GM12878 (cell line): ENCODE measurements around the gene PRKCE. TPM values are rescaled to one million over a fixed set of nuclear protein-coding genes. Genes with fewer than 3 reads are reported as not detected.

Source experiments
- ATAC-seq: fragments of 200-7000 bp; cut with Tn5 transposase; 3 replicates; pipeline ENCODE4 v1.9.1; 2020; ENCODE audit warnings: mild to moderate bottlenecking, moderate library complexity
- BruUV-seq: library from RNA; stranded (reverse); fragments of 400-500 nt; replicated peaks from 2 replicates; lab custom pipeline; 2021; lab: Mats Ljungman, UMichigan
- CTCF ChIA-PET: fragments of 300-600 bp; sonication (Branson Sonifier 250); formaldehyde crosslinking; extraction: SDS; loops from one replicate; lab custom pipeline; 2021; ENCODE audit warnings: inconsistent platforms; lab: Yijun Ruan, JAX
- POLR2A ChIA-PET: fragments of 350-600 bp; formaldehyde crosslinking; extraction: SDS; loops from one replicate; lab custom pipeline; 2021; ENCODE audit warnings: inconsistent platforms; lab: Charles Lee
- RAD21 ChIA-PET: fragments of 300-600 bp; sonication (Branson Sonifier 250); formaldehyde crosslinking; loops from one replicate; lab custom pipeline; 2023; ENCODE audit warnings: antibody characterized with exemption; ENCODE audit not compliant: unreplicated experiment; lab: Charles Lee
- SMC1A ChIA-PET: fragments of 300-600 bp; sonication (Branson Sonifier 250); formaldehyde crosslinking; loops from one replicate; lab custom pipeline; 2023; ENCODE audit not compliant: unreplicated experiment, uncharacterized antibody; lab: Charles Lee
- DNase-seq: peaks from one replicate; pipeline ENCODE4 v3.0.0-alpha.2; 2011; ENCODE audit warnings: low read depth, low spot score
- FAIRE-seq: peaks from 3 replicates; lab custom pipeline; 2011; peaks lifted over from hg19 to GRCh38; lab: Jason Lieb, UNC
- H2AFZ ChIP-seq: 2 replicates; pipeline ENCODE4 v1.6.0; 2011; ENCODE audit warnings: low read depth, low read length, control low read depth; ENCODE audit not compliant: control insufficient read depth
- H3K27ac ChIP-seq: 2 replicates; pipeline ENCODE4 v1.5.1; 2011; ENCODE audit warnings: control low read depth; ENCODE audit not compliant: control insufficient read depth, insufficient read depth
- H3K27me3 ChIP-seq, 2 experiments: replicated peaks in 1 of 2; 2 replicates each; pipeline versions ENCODE4 v1.6.0 to v1.6.1; 2011; ENCODE audit warnings: low read length in 1 of 2; ENCODE audit not compliant: control insufficient read depth in 2 of 2, insufficient read depth in 2 of 2
- H3K36me3 ChIP-seq, 2 experiments: 2 replicates each; pipeline ENCODE4 v1.5.1; 2011; ENCODE audit warnings: low read length in 1 of 2; ENCODE audit not compliant: control insufficient read depth in 2 of 2, insufficient read depth in 2 of 2
- H3K4me1 ChIP-seq: 2 replicates; pipeline ENCODE4 v1.6.1; 2011; ENCODE audit warnings: mild to moderate bottlenecking, low read length, moderate library complexity, mixed read lengths; ENCODE audit not compliant: control insufficient read depth, insufficient read depth
- H3K4me2 ChIP-seq: 2 replicates; pipeline ENCODE4 v1.6.0; 2011; ENCODE audit warnings: control low read depth; ENCODE audit not compliant: control insufficient read depth, insufficient read depth
- H3K4me3 ChIP-seq: fragments of 200-600 bp; sonication (generic); 2 replicates; pipeline ENCODE4 v1.5.1; 2016
- H3K79me2 ChIP-seq: 2 replicates; pipeline ENCODE4 v1.6.0; 2011; ENCODE audit warnings: low read length; ENCODE audit not compliant: control insufficient read depth, insufficient read depth
- H3K9ac ChIP-seq: 2 replicates; pipeline ENCODE4 v1.8.0; 2011; ENCODE audit warnings: low read length, control low read depth, mixed read lengths; ENCODE audit not compliant: control insufficient read depth, insufficient read depth
- H3K9me3 ChIP-seq: replicated peaks from 3 replicates; pipeline ENCODE4 v1.5.1; 2011; ENCODE audit warnings: mild to moderate bottlenecking, low read length; ENCODE audit not compliant: control insufficient read depth, insufficient read depth
- H4K20me1 ChIP-seq: 2 replicates; pipeline ENCODE4 v1.6.0; 2011; ENCODE audit not compliant: control insufficient read depth, insufficient read depth
- CTCF ChIP-seq, 3 experiments: IDR thresholded peaks in 2 of 3; conservative IDR thresholded peaks in 1 of 3; 2 replicates each; pipeline ENCODE4 v1.5.1; 2011; ENCODE audit warnings: low read depth in 3 of 3, low read length in 3 of 3, mild to moderate bottlenecking in 3 of 3, control low read depth in 2 of 3, moderate library complexity in 2 of 3, inconsistent platforms in 1 of 3, mixed read lengths in 1 of 3; ENCODE audit not compliant: control insufficient read depth in 2 of 3, insufficient read depth in 1 of 3; ENCODE audit errors: extremely low read depth in 1 of 3
- SMARCA5 ChIP-seq: fragments of 450-650 bp; IDR thresholded peaks from 2 replicates; pipeline ENCODE4 v1.6.1; 2017; ENCODE audit warnings: mild to moderate bottlenecking
- WGBS: methylation state at CpG from one replicate; pipeline ENCODE4 v1.1.6; 2016; ENCODE audit warnings: low lambda C conversion rate; ENCODE audit not compliant: insufficient replicate concordance, insufficient coverage; ENCODE audit errors: missing lambda C conversion rate; 5-methylcytosine and 5-hydroxymethylcytosine counted together
- in situ Hi-C: fragments of 300-500 bp; cut with MboI; formaldehyde crosslinking; loops from 9 replicates; pipeline ENCODE4 v1.14.3; 2018; ENCODE audit warnings: mixed read lengths
- intact Hi-C: fragments of 100-400 bp; cut with micrococcal nuclease; formaldehyde crosslinking; loops from one replicate; pipeline ENCODE4 v1.14.2; 2022; ENCODE audit not compliant: unreplicated experiment
- polyA plus RNA-seq, 11 experiments: library from polyadenylated mRNA; depleted of rRNA in 4 of 11; unstranded in 6 of 11; stranded (reverse) in 5 of 11; fragments of >200 nt; fragmentation: Nextera tagmentation in 4 of 11; fragmentation: Illumina TruSeq in 1 of 11; extraction: Ambion mirVana in 4 of 11; extraction: Trizol in 1 of 11; gene quantifications; 1 replicate in 1 of 11; 2 replicates in 10 of 11; pipeline versions ENCODE4 v1.2.1 to v1.2.3, GENCODE V29; 2011 to 2016; ENCODE audit warnings: inconsistent platforms in 2 of 11, missing spikeins in 2 of 11, low read depth in 1 of 11
- total RNA-seq, 4 experiments: library from RNA; depleted of rRNA in 3 of 4; stranded (reverse); fragments of >200 nt in 3 of 4; fragmentation: Illumina TruSeq in 1 of 4; extraction: Trizol in 1 of 4; gene quantifications; 2 replicates each; pipeline versions ENCODE4 v1.2.1 to v1.2.3, GENCODE V29; 2013 to 2021

Gene PRKCE
- total and polyA plus RNA-seq, 10 of the 15 experiments (the other 5 are each of a cell fraction or from before 2014, with no cell fraction given): 2.6 to 28.2 (median 11.3) TPM

- H3K79me2 ChIP-seq: peaks cover 33% of the 10 kb centered on the region
Observed at GRCh38 chr2:45607701-45608100, 43.8 kb upstream of the PRKCE start.

More at GRCh38 chr2:45607701-45608100, 43.8 kb upstream of the PRKCE start:
- TF ChIP-seq CTCF (IDR thresholded peaks at IDR 0.05 in 2 of 3, conservative IDR thresholded peaks at IDR 0.05 in 1 of 3; ENCODE audit: control insufficient read depth in 2 of 3, extremely low read depth in 1 of 3, insufficient read depth in 1 of 3, low read depth in 3 of 3, low read length in 3 of 3) (peak in 2 of 3 experiments; percentile 24 to 25; a peak in 2 of 6 replicates), SMARCA5 (no peak)
- H3K27ac ChIP-seq: no peak overlapping the region
- H3K27me3 ChIP-seq: no peaks in the 10 kb centered on the region
- no peaks in the 10 kb centered on the region for H3K9me3 ChIP-seq
- RAD21 ChIA-PET: interaction anchor here (0.9 to 1.4 kb wide), 2 partner anchors 20 to 43 kb away, joined by 3 read pairs; partner anchors contain the start of gene PRKCE
- no peak overlapping the region for H3K4me2 ChIP-seq
- BruUV-seq: no TSS peak
- peaks cover 2% of the 10 kb centered on the region; the same call in 1 of the 2 replicates for H4K20me1 ChIP-seq
- H3K4me3 ChIP-seq: no peak overlapping the region
- intact Hi-C loops (no loop called here), in situ Hi-C loops (no loop called here)
- peaks cover 6% of the 10 kb centered on the region; the same call in 1 of the 2 replicates for H3K4me1 ChIP-seq
- no peak for ATAC-seq
- H3K9ac ChIP-seq: no peak overlapping the region
- H2AFZ ChIP-seq: no peak overlapping the region
- FAIRE-seq: no peak
- CTCF ChIA-PET: interaction anchor here (0.6 to 2.1 kb wide), 7 partner anchors 10 to 113 kb away, joined by 3 to 15 read pairs (median 7); no protein-coding TSS in a partner anchor
- H3K36me3 ChIP-seq: peaks cover 0 to 3% of the 10 kb centered on the region in 2 experiments; a peak in 1 of 4 replicates
- POLR2A ChIA-PET: interaction anchor here (1.5 kb wide), 1 partner anchor 10 kb away, joined by 3 read pairs; no protein-coding TSS in a partner anchor
- 88% methylated on average over 1 of the region's 1 CpG for WGBS
- DNase-seq: no peak
- SMC1A ChIA-PET: interaction anchor here (1.1 to 1.9 kb wide), 2 partner anchors 19 to 626 kb away, joined by 3 to 10 read pairs; no protein-coding TSS in a partner anchor
